Measurements from ENCODE around the gene PTPRN2.

GRCh38 chr7:158344706-158345300 lies 242.8 kb downstream of the PTPRN2 start:
- TF ChIP-seq TAF7 (optimal IDR thresholded peaks at IDR 0.05; ENCODE audit: borderline replicate concordance, low read depth, low read length): no peak
- no peak for TF ChIP-seq CTCF (IDR thresholded peaks at IDR 0.05; ENCODE audit: control extremely low read depth in 1 of 3, insufficient read depth in 1 of 3, low read depth in 1 of 3, low read length in 3 of 3)
- TF ChIP-seq EZH2 (IDR thresholded peaks at IDR 0.05; ENCODE audit: low read depth, low read length, severe bottlenecking): no peak

All from H1 (cell line).